ENCODE data around the gene MYL3.
"Not testable (repeated sequence)": the region's sequence is repeated elsewhere in the genome, so short reads cannot be mapped to it uniquely, and the experiment has no call there.

MYL3 gene

DNA sequence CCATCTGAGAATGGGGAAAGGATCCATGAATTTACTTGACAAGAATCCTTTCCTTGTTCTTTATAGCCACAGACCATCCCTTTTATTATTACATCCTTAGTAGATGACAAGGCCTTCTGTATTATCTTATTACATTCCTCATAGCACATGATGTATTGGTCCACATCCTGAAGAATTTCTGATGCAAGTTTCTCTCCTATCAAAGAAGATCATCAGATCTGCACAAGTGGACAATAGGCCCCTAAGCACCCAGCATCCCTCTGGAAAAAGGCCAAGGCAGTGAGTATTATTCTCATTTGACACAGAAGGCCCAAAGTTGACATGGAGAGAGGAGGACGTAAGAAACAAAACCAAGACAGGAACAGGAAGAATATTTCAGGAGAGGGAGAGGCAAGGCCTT lies 31.4 kb downstream of the MYL3 start:
- FAIRE-seq (no peak), DNase-seq (ENCODE audit: insufficient read length, low spot score) (no peak)
- TF ChIP-seq, protein P1, sequence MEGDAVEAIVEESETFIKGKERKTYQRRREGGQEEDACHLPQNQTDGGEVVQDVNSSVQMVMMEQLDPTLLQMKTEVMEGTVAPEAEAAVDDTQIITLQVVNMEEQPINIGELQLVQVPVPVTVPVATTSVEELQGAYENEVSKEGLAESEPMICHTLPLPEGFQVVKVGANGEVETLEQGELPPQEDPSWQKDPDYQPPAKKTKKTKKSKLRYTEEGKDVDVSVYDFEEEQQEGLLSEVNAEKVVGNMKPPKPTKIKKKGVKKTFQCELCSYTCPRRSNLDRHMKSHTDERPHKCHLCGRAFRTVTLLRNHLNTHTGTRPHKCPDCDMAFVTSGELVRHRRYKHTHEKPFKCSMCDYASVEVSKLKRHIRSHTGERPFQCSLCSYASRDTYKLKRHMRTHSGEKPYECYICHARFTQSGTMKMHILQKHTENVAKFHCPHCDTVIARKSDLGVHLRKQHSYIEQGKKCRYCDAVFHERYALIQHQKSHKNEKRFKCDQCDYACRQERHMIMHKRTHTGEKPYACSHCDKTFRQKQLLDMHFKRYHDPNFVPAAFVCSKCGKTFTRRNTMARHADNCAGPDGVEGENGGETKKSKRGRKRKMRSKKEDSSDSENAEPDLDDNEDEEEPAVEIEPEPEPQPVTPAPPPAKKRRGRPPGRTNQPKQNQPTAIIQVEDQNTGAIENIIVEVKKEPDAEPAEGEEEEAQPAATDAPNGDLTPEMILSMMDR (IDR thresholded peaks at IDR 0.05; ENCODE audit: insufficient read depth, missing control alignments), result no peak

DNA sequence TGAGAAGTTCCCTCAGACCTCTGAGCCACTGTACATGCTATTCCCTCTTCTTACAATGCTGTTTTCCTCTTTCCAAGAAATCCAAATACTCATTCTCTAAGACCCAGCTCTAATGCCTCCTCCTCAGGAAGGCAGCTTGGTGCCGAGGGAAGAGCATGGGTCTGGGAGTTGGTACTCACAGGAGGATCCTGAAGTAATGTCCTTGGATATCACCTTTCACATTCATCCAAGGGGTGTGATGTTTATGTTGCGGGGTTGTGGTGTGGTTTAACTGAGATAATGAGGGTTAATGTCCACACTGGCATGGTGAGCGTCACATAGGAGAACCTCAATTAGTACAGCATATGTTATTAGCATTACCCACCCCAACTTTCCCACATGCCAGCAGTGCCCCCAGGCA lies 31.9 kb downstream of the MYL3 start:
- no peak for FAIRE-seq
- TF ChIP-seq, protein P1 (IDR thresholded peaks at IDR 0.05; ENCODE audit: insufficient read depth, missing control alignments), result no peak
- no peak for DNase-seq (ENCODE audit: insufficient read length, low spot score)

DNA sequence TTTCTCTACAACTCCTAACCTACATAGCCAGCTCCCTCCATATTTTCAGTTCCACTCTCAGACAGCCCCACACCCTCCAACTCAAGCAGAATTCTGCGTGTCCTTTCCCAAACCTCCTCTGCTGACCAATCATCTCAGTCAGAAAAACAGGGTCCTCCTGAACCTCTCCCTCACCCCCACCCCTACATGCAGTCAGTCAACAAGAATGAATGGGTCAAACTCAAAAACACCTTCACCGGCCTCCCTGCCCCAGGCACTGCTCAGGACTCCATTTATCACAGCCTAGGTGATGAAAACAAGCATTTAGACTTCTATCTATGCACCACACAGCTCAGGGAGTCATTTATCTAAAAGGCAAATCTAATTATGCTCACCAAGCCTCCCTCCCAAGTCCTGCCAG lies 32.4 kb downstream of the MYL3 start:
- DNase-seq (ENCODE audit: insufficient read length, low spot score) (no peak), FAIRE-seq (no peak)
- TF ChIP-seq, protein P1 (IDR thresholded peaks at IDR 0.05; ENCODE audit: insufficient read depth, missing control alignments), result no peak

DNA sequence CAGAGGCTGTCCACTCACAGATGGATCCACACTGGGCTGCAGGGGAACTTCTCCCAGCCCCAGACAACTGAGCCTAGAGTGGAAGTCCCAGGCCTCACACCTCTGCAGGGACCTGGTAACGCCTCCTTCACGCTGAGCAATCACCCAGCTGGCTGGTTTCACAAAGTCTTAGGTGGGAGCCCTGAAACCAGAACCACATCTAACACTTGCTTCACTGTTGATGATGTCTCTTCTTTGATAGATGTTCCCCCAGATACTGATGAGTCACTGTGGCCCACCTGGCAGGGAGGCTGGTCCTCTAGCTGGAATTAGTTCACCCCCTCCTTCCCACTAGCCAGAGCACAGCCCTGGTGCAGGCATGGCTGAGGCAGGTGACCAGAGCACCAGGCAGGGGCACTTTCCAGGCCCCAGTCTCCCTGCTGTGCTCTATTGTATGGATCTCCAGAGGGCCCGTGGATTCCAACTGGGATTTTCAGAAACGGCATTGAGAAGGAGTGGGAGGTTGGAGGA lies 33.5 kb downstream of the MYL3 start:
- TF ChIP-seq, protein P1 (IDR thresholded peaks at IDR 0.05; ENCODE audit: insufficient read depth, missing control alignments), result no peak
- FAIRE-seq (no peak), DNase-seq (ENCODE audit: insufficient read length, low spot score) (no peak)

DNA sequence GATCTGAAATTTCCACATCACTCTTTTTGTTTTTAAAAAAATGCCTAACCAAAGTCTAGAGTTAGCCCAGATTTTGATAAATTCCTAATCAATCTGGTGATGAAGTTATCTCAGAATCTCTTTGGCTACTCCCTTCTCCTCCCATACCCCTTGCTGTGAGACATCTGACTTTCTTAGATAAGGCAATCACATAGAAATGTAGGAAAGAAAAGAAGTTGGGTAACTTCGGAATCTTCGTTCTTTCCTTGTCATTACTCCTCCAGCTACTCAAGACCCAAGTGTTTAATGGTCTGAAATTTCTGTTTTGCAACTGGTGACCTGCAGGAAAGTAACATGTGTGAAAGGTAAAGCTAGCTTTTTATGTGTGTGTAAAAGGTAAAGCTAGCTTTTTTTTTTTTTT lies 37.8 kb downstream of the MYL3 start:
- no peak for DNase-seq (ENCODE audit: insufficient read length, low spot score)
- TF ChIP-seq, protein P1 (IDR thresholded peaks at IDR 0.05; ENCODE audit: insufficient read depth, missing control alignments), result no peak
- FAIRE-seq, result no peak

DNA sequence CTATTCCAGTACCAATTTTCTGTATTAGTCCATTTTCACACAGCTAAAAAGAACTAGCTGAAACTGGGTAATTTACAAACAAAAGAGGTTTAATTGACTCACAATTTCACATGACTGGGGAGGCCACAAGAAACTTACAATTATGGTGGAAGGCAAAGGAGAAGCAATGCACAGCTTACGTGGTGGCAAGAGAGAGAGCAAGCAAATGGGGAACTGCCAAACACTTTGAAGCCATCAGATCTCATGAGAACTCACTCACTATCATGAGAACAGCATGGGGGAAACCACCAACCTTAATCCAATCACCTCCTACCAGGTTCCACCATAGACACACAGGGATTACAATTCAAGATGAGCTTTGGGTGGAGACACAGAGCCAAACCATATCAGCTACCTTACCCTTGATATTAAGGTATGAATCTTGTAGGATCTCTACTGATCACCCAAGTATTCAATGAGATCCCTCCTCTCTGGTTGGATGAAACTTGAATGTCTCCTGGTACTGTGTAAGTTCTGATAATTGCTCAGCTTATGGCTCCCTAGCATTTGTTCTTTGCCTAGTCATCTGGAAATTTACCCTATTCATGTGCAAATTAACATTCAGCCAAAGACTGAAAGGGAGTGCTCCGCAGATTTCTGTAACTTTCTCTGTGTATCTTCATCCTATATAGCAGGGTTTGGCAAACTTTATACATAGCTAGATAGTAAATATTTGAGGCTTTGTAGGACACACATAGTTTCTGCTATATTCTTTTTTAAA lies 38.9 kb downstream of the MYL3 start:
- TF ChIP-seq, protein P1 (IDR thresholded peaks at IDR 0.05; ENCODE audit: insufficient read depth, missing control alignments), result no peak
- DNase-seq (ENCODE audit: insufficient read length, low spot score) (no peak), FAIRE-seq (no peak)

DNA sequence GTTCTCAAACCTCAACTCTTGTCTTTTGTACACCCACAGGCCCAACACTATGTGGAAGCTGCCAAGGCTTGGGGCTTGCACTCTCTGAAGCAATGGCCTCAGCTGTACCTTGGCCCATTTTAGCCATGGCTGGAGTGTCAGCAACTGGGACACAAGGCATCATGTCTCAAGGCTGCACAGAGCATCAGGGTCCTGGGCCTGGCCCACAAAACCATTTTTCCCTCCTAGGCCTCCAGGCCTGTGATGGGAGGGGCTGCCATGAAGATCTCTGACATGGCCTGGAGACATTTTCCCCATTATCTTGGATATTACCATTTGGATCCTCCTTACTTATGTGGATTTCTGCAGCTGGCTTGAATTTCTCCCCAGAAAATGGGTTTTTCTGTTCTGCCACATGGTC lies 39.9 kb downstream of the MYL3 start:
- not testable (repeated sequence) for FAIRE-seq; DNase-seq (ENCODE audit: insufficient read length, low spot score)

Measured in D721Med (cell line).